WTC11 (cell line): ENCODE measurements around the gene PRPF6. TPM values are rescaled to one million over a fixed set of nuclear protein-coding genes. Genes with fewer than 3 reads are reported as not detected.

ENCODE experiments used
- ATAC-seq: fragments of 200-7000 bp; cut with Tn5 transposase; 2 replicates; pipeline ENCODE4 v1.10.0; 2021; ENCODE audit warnings: mild to moderate bottlenecking, moderate library complexity
- CTCF ChIA-PET: fragments of 300-600 bp; sonication (Branson Sonifier 250); formaldehyde crosslinking; loops from one replicate; lab custom pipeline; 2021; ENCODE audit warnings: antibody characterized with exemption; lab: Charles Lee
- POLR2A ChIA-PET: fragments of 350-600 bp; sonication (Branson Sonifier 250); formaldehyde crosslinking; loops from one replicate; lab custom pipeline; 2021; ENCODE audit warnings: antibody characterized with exemption; lab: Charles Lee
- DNase-seq: peaks from one replicate; pipeline ENCODE4 v3.0.0; 2021; ENCODE audit warnings: low spot score
- H3K27ac Mint-ChIP-seq: 2 replicates; pipeline ENCODE4 v1.8.0; 2021; ENCODE audit warnings: mixed read lengths
- H3K27me3 Mint-ChIP-seq: 2 replicates; pipeline ENCODE4 v1.8.0; 2021; ENCODE audit warnings: low read depth, mild to moderate bottlenecking, moderate library complexity, mixed read lengths
- H3K36me3 Mint-ChIP-seq: 2 replicates; pipeline ENCODE4 v1.8.0; 2021; ENCODE audit warnings: mixed read lengths
- H3K4me1 Mint-ChIP-seq: 2 replicates; pipeline ENCODE4 v1.8.0; 2022; ENCODE audit warnings: mixed read lengths
- H3K4me3 Mint-ChIP-seq: 2 replicates; pipeline ENCODE4 v1.8.0; 2021; ENCODE audit warnings: mild to moderate bottlenecking, moderate library complexity, mixed read lengths
- H3K9me3 Mint-ChIP-seq: 2 replicates; pipeline ENCODE4 v1.8.0; 2021; ENCODE audit warnings: mixed read lengths
- CBFB ChIP-seq: sonication (generic); formaldehyde crosslinking; IDR thresholded peaks from 2 replicates; pipeline ENCODE4 v1.8.1; 2022; ENCODE audit warnings: mild to moderate bottlenecking, low read depth, missing genetic modification reagents
- ESRRA ChIP-seq: sonication (generic); formaldehyde crosslinking; IDR thresholded peaks from 2 replicates; pipeline ENCODE4 v1.8.1; 2022; ENCODE audit warnings: mild to moderate bottlenecking, missing genetic modification reagents, borderline replicate concordance
- GRHL2 ChIP-seq: fragments of 250-450 bp; sonication (Bioruptor Pico); IDR thresholded peaks from 2 replicates; pipeline ENCODE4 v1.8.0; 2022; ENCODE audit warnings: mild to moderate bottlenecking, moderate library complexity; ENCODE audit not compliant: insufficient replicate concordance, severe bottlenecking
- GTF2I ChIP-seq: fragments of 250-450 bp; sonication (Bioruptor Pico); conservative IDR thresholded peaks from 2 replicates; pipeline ENCODE4 v1.4.0; 2021; ENCODE audit warnings: mild to moderate bottlenecking
- HMGA2 ChIP-seq: fragments of 250-450 bp; sonication (Bioruptor Pico); IDR thresholded peaks from 2 replicates; pipeline ENCODE4 v1.4.0; 2021; ENCODE audit warnings: mild to moderate bottlenecking, moderate library complexity
- IRF2 ChIP-seq: sonication (generic); formaldehyde crosslinking; IDR thresholded peaks from 2 replicates; pipeline ENCODE4 v1.8.0; 2022; ENCODE audit warnings: low read depth, missing genetic modification reagents, borderline replicate concordance
- NFE2L1 ChIP-seq: sonication (generic); formaldehyde crosslinking; IDR thresholded peaks from 2 replicates; pipeline ENCODE4 v1.8.1; 2023; ENCODE audit warnings: missing genetic modification reagents
- NR1H2 ChIP-seq: sonication (generic); formaldehyde crosslinking; IDR thresholded peaks from 2 replicates; pipeline ENCODE4 v1.9.0; 2021; ENCODE audit warnings: mild to moderate bottlenecking, moderate library complexity, missing genetic modification reagents
- OVOL2 ChIP-seq: fragments of 250-450 bp; sonication (Bioruptor Pico); IDR thresholded peaks from 2 replicates; pipeline ENCODE4 v1.9.0; 2021; ENCODE audit warnings: mild to moderate bottlenecking, borderline replicate concordance
- SMAD3 ChIP-seq: sonication (generic); formaldehyde crosslinking; IDR thresholded peaks from 2 replicates; pipeline ENCODE4 v1.8.0; 2022; ENCODE audit warnings: missing genetic modification reagents, mild to moderate bottlenecking, borderline replicate concordance
- SMAD4 ChIP-seq: sonication (generic); formaldehyde crosslinking; IDR thresholded peaks from 2 replicates; pipeline ENCODE4 v1.8.0; 2022; ENCODE audit warnings: mild to moderate bottlenecking, missing genetic modification reagents
- TCF7 ChIP-seq: sonication (generic); formaldehyde crosslinking; IDR thresholded peaks from 2 replicates; pipeline ENCODE4 v1.8.0; 2022; ENCODE audit warnings: mild to moderate bottlenecking, low read depth, missing genetic modification reagents, moderate library complexity
- TEAD4 ChIP-seq: sonication (generic); formaldehyde crosslinking; IDR thresholded peaks from 2 replicates; pipeline ENCODE4 v1.8.0; 2022; ENCODE audit warnings: mild to moderate bottlenecking, missing genetic modification reagents
- ZBTB21 ChIP-seq: sonication (generic); formaldehyde crosslinking; IDR thresholded peaks from 2 replicates; pipeline ENCODE4 v1.8.1; 2023; ENCODE audit warnings: mild to moderate bottlenecking, missing genetic modification reagents, borderline replicate concordance
- ZNF317 ChIP-seq: sonication (generic); formaldehyde crosslinking; IDR thresholded peaks from 2 replicates; pipeline ENCODE4 v1.8.1; 2023; ENCODE audit warnings: low read depth, mild to moderate bottlenecking, moderate library complexity, missing genetic modification reagents, borderline replicate concordance
- total RNA-seq: library from RNA; stranded (reverse); gene quantifications from 3 replicates; pipeline ENCODE4 v1.2.3, GENCODE V29; 2021
- TF ChIP-seq, protein P1 (sequence below): sonication (generic); formaldehyde crosslinking; IDR thresholded peaks from 2 replicates; pipeline ENCODE4 v1.8.1; 2023; ENCODE audit warnings: mild to moderate bottlenecking, missing genetic modification reagents, moderate library complexity
- TF ChIP-seq, protein P2 (sequence below): fragments of 250-450 bp; sonication (Bioruptor Pico); IDR thresholded peaks from 2 replicates; pipeline ENCODE4 v1.9.0; 2021; ENCODE audit warnings: moderate library complexity, mild to moderate bottlenecking, inconsistent platforms, borderline replicate concordance
- TF ChIP-seq, protein P3 (sequence below): fragments of 250-450 bp; sonication (Bioruptor Pico); IDR thresholded peaks from 2 replicates; pipeline ENCODE4 v2.1.2; 2022; ENCODE audit warnings: mild to moderate bottlenecking, moderate library complexity
- TF ChIP-seq, protein P4 (sequence below): sonication (generic); formaldehyde crosslinking; conservative IDR thresholded peaks from 2 replicates; pipeline ENCODE4 v1.8.1; 2022; ENCODE audit warnings: mild to moderate bottlenecking, missing genetic modification reagents
- TF ChIP-seq, protein P5 (sequence below): sonication (generic); formaldehyde crosslinking; IDR thresholded peaks from 2 replicates; pipeline ENCODE4 v1.8.1; 2022; ENCODE audit warnings: missing genetic modification reagents, borderline replicate concordance
- TF ChIP-seq, protein P6 (sequence below): sonication (generic); formaldehyde crosslinking; IDR thresholded peaks from 2 replicates; pipeline ENCODE4 v1.8.0; 2022; ENCODE audit warnings: mild to moderate bottlenecking, missing genetic modification reagents
- TF ChIP-seq, protein P7 (sequence below): sonication (generic); formaldehyde crosslinking; IDR thresholded peaks from 2 replicates; pipeline ENCODE4 v1.8.1; 2023; ENCODE audit warnings: mild to moderate bottlenecking, missing genetic modification reagents, borderline replicate concordance

Gene PRPF6
- total RNA-seq, 1 experiment from 2014 or later = 79.4 TPM

DNA sequence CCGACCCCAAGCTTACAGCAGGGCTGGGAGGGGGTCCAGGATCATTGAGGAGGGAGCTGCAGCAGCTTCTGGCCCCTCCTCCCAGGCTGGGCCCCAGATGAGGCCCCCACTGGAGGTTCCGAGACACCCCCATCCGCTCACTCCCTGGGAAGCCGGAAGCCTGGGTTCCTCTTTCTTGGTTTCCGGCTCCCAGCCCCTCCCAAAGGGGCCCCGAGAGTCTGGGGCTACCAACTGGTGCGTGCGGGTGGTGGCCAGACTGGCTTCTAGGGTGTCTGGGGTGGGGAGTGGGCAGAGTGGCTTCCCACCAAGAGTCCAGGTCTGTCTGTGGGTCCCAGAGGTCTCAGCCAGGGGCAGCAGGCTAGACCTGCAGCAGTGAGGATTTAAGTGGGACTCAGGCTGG is 96.2 kb downstream of the PRPF6 start:
- Mint-ChIP-seq H3K9me3 (no peaks in the 10 kb centered on the region), H3K27me3 (peaks cover 19% of the 10 kb centered on the region), H3K4me3 (no peak overlapping the region), H3K4me1 (peaks cover 17% of the 10 kb centered on the region), H3K27ac (no peak overlapping the region), H3K36me3 (no peaks in the 10 kb centered on the region)
- POLR2A ChIA-PET = no interaction called here
- DNase-seq (no peak), ATAC-seq (no peak)
- CTCF ChIA-PET = interaction anchor here (1.0 kb wide), 1 partner anchor 20 kb away, joined by 4 read pairs; no protein-coding TSS in a partner anchor
- TF ChIP-seq GTF2I (no peak), ESRRA (CRISPR knock-in tag) (no peak), SMAD3 (CRISPR knock-in tag) (no peak), ZBTB21 (CRISPR knock-in tag) (no peak), GRHL2 (CRISPR knock-in tag) (no peak), HMGA2 (CRISPR knock-in tag) (no peak), CBFB (no peak), OVOL2 (no peak)
- TF ChIP-seq, protein P1, sequence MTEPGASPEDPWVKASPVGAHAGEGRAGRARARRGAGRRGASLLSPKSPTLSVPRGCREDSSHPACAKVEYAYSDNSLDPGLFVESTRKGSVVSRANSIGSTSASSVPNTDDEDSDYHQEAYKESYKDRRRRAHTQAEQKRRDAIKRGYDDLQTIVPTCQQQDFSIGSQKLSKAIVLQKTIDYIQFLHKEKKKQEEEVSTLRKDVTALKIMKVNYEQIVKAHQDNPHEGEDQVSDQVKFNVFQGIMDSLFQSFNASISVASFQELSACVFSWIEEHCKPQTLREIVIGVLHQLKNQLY (CRISPR knock-in tag) = no peak
- TF ChIP-seq, protein P2, sequence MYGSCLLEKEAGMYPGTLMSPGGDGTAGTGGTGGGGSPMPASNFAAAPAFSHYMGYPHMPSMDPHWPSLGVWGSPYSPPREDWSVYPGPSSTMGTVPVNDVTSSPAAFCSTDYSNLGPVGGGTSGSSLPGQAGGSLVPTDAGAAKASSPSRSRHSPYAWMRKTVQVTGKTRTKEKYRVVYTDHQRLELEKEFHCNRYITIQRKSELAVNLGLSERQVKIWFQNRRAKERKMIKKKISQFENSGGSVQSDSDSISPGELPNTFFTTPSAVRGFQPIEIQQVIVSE = no peak
- TF ChIP-seq, protein P3, sequence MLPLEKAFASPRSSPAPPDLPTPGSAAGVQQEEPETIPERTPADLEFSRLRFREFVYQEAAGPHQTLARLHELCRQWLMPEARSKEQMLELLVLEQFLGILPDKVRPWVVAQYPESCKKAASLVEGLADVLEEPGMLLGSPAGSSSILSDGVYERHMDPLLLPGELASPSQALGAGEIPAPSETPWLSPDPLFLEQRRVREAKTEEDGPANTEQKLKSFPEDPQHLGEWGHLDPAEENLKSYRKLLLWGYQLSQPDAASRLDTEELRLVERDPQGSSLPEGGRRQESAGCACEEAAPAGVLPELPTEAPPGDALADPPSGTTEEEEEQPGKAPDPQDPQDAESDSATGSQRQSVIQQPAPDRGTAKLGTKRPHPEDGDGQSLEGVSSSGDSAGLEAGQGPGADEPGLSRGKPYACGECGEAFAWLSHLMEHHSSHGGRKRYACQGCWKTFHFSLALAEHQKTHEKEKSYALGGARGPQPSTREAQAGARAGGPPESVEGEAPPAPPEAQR (CRISPR knock-in tag) = no peak
- TF ChIP-seq, protein P4, sequence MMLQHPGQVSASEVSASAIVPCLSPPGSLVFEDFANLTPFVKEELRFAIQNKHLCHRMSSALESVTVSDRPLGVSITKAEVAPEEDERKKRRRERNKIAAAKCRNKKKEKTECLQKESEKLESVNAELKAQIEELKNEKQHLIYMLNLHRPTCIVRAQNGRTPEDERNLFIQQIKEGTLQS (CRISPR knock-in tag) = no peak
- TF ChIP-seq, protein P5, sequence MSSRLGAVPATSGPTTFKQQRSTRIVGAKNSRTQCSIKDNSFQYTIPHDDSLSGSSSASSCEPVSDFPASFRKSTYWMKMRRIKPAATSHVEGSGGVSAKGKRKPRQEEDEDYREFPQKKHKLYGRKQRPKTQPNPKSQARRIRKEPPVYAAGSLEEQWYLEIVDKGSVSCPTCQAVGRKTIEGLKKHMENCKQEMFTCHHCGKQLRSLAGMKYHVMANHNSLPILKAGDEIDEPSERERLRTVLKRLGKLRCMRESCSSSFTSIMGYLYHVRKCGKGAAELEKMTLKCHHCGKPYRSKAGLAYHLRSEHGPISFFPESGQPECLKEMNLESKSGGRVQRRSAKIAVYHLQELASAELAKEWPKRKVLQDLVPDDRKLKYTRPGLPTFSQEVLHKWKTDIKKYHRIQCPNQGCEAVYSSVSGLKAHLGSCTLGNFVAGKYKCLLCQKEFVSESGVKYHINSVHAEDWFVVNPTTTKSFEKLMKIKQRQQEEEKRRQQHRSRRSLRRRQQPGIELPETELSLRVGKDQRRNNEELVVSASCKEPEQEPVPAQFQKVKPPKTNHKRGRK (CRISPR knock-in tag) = no peak

DNA sequence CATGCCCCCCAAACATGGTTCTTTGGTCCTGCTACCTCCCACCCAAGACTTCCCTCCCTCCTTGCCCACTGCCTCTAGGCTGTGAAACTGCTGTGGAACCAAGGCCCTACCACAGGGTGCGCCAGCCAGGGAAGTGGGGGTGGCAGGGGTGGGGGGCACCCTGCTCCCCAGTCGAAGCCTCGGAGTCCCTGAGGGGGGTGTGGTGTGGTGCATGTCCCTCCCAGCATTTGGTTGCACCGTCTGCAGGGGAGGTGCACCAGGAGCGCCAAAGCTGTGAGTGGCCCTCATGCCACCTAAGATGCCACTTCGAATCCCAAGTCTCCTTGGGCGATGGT is 96.6 kb downstream of the PRPF6 start:
- ATAC-seq (no peak), DNase-seq (no peak)
- no peak overlapping the region for H3K27ac Mint-ChIP-seq
- H3K27me3 Mint-ChIP-seq = peaks cover 23% of the 10 kb centered on the region
- POLR2A ChIA-PET = no interaction called here
- H3K9me3 Mint-ChIP-seq = no peaks in the 10 kb centered on the region
- no peak overlapping the region for H3K4me3 Mint-ChIP-seq
- H3K4me1 Mint-ChIP-seq = peaks cover 21% of the 10 kb centered on the region
- no peaks in the 10 kb centered on the region for H3K36me3 Mint-ChIP-seq
- CTCF ChIA-PET = interaction anchor here (2.3 to 4.2 kb wide), 3 partner anchors 11 to 97 kb away, joined by 9 to 16 read pairs (median 15); partner anchors contain the start of gene PRPF6
- TF ChIP-seq ESRRA (CRISPR knock-in tag) (no peak), SMAD4 (CRISPR knock-in tag) (no peak), IRF2 (CRISPR knock-in tag) (no peak), TCF7 (CRISPR knock-in tag) (no peak), TEAD4 (CRISPR knock-in tag) (no peak), NFE2L1 (CRISPR knock-in tag) (no peak), ZNF317 (CRISPR knock-in tag) (no peak), NR1H2 (CRISPR knock-in tag) (no peak)
- TF ChIP-seq, protein P5 (CRISPR knock-in tag) = no peak
- TF ChIP-seq, protein P6, sequence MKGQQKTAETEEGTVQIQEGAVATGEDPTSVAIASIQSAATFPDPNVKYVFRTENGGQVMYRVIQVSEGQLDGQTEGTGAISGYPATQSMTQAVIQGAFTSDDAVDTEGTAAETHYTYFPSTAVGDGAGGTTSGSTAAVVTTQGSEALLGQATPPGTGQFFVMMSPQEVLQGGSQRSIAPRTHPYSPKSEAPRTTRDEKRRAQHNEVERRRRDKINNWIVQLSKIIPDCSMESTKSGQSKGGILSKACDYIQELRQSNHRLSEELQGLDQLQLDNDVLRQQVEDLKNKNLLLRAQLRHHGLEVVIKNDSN (CRISPR knock-in tag) = no peak
- TF ChIP-seq, protein P7, sequence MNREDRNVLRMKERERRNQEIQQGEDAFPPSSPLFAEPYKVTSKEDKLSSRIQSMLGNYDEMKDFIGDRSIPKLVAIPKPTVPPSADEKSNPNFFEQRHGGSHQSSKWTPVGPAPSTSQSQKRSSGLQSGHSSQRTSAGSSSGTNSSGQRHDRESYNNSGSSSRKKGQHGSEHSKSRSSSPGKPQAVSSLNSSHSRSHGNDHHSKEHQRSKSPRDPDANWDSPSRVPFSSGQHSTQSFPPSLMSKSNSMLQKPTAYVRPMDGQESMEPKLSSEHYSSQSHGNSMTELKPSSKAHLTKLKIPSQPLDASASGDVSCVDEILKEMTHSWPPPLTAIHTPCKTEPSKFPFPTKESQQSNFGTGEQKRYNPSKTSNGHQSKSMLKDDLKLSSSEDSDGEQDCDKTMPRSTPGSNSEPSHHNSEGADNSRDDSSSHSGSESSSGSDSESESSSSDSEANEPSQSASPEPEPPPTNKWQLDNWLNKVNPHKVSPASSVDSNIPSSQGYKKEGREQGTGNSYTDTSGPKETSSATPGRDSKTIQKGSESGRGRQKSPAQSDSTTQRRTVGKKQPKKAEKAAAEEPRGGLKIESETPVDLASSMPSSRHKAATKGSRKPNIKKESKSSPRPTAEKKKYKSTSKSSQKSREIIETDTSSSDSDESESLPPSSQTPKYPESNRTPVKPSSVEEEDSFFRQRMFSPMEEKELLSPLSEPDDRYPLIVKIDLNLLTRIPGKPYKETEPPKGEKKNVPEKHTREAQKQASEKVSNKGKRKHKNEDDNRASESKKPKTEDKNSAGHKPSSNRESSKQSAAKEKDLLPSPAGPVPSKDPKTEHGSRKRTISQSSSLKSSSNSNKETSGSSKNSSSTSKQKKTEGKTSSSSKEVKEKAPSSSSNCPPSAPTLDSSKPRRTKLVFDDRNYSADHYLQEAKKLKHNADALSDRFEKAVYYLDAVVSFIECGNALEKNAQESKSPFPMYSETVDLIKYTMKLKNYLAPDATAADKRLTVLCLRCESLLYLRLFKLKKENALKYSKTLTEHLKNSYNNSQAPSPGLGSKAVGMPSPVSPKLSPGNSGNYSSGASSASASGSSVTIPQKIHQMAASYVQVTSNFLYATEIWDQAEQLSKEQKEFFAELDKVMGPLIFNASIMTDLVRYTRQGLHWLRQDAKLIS (CRISPR knock-in tag) = no peak
- TF ChIP-seq, protein P1 (CRISPR knock-in tag) = no peak
- TF ChIP-seq, protein P2 = no peak
